ENCODE results near the gene GUCA2A. TPM values are rescaled to one million over a fixed set of nuclear protein-coding genes. Genes with fewer than 3 reads are reported as not detected.

GUCA2A gene
- total and polyA plus RNA-seq, 2 donors = 0.57 to 3.2 TPM

DNA sequence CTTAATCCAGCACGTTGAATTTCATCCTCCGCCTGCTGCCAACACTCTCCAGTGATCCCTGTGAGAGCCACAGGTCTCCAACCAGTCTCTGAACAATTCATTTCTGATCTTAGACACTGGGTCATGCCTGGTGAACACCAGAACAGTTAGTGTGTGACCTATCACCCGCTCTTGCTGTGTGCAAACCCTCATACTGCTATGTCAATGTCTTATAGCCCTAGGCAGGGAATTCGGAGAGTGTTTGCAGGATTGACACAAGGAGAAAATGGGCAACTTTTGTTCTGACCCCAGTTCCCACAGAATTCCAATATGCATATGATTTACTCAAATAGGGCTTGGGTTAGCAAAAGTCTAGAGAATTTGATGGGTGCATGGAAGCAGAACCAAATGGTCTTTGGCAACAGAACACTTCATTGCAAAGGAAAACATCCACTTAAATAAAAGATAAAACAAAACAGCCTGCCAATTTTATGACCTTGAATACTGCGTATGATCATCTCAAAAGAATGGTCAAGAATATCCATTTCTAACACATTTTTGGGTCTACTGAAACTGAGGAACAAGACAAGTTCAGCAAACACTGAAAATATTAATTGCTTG, 34.4 kb downstream of the GUCA2A start:
- no peaks in the 10 kb centered on the region for H3K9me3 ChIP-seq (ENCODE audit: control insufficient read depth in 2 of 2, insufficient read depth in 1 of 2, low read length in 1 of 2)
- DNase-seq (ENCODE audit: low read depth in 6 of 9, low spot score in 9 of 9) = no peak
- no peaks in the 10 kb centered on the region for H3K4me1 ChIP-seq (ENCODE audit: control insufficient read depth in 2 of 2, insufficient read depth in 2 of 2, low read length in 2 of 2)
- no peaks in the 10 kb centered on the region for H3K36me3 ChIP-seq (ENCODE audit: control insufficient read depth in 2 of 2, insufficient read depth in 2 of 2, low read length in 1 of 2)
- no peak overlapping the region for H3K27ac ChIP-seq (ENCODE audit: low read depth in 1 of 2, low read length in 1 of 2)
- no peak overlapping the region for H3K4me3 ChIP-seq (ENCODE audit: low read length in 2 of 2)
- WGBS = 98% methylated on average over 5 of the region's 5 CpGs
- H3K27me3 ChIP-seq (ENCODE audit: control insufficient read depth in 2 of 2, insufficient read depth in 1 of 2, low read length in 1 of 2) = no peaks in the 10 kb centered on the region

DNA sequence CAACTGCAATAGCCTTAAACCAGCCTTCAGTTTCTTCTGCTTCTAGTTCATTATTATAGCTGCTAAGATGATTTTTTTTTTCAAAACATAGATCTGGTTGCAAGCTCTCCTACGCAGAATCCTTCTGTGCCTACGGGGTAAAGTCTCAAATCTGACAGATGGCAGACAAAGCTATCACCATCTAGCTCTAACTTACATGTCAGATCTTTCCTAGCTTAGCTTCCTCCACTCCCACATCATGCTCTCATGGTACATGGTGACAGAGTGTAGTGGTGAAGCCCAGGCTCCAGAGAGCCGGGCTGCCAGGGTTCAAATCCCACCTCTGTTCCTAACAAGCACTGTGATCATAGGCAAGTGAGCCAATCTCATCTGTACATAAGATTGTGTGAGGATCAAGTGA, 35.6 kb downstream of the GUCA2A start:
- Histone ChIP-seq H3K9me3 (ENCODE audit: control insufficient read depth in 2 of 2, insufficient read depth in 1 of 2, low read length in 1 of 2) (no peaks in the 10 kb centered on the region), H3K27ac (ENCODE audit: low read depth in 1 of 2, low read length in 1 of 2) (no peak overlapping the region), H3K4me1 (ENCODE audit: control insufficient read depth in 2 of 2, insufficient read depth in 2 of 2, low read length in 2 of 2) (no peaks in the 10 kb centered on the region), H3K27me3 (ENCODE audit: control insufficient read depth in 2 of 2, insufficient read depth in 1 of 2, low read length in 1 of 2) (no peaks in the 10 kb centered on the region), H3K36me3 (ENCODE audit: control insufficient read depth in 2 of 2, insufficient read depth in 2 of 2, low read length in 1 of 2) (no peaks in the 10 kb centered on the region), H3K4me3 (ENCODE audit: low read length in 2 of 2) (no peak overlapping the region)
- DNase-seq (ENCODE audit: low read depth in 6 of 9, low spot score in 9 of 9) = no peak
- 91% methylated on average over 3 of the region's 3 CpGs for WGBS

DNA sequence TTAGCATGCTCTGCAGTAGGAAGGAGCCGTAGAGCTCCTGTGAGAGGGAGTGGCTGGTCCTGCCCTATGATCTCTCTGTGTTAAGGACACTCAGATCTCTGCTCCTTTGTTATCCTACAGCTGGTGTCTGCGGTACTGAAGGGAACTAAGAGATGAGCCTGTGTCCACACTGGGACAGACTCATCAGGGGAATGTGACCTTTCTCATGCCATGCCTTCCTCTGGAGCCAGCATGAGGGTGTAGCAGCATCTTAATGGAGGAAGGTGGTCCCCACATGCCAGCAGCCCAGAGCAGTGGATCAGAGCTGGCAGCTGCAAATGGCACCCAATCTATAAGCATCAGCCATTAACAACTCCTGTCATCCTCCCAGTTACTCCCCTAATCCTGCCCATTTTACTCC, 36.0 kb downstream of the GUCA2A start:
- Histone ChIP-seq H3K4me3 (ENCODE audit: low read length in 2 of 2) (no peak overlapping the region), H3K27ac (ENCODE audit: low read depth in 1 of 2, low read length in 1 of 2) (no peak overlapping the region), H3K4me1 (ENCODE audit: control insufficient read depth in 2 of 2, insufficient read depth in 2 of 2, low read length in 2 of 2) (no peaks in the 10 kb centered on the region), H3K36me3 (ENCODE audit: control insufficient read depth in 2 of 2, insufficient read depth in 2 of 2, low read length in 1 of 2) (no peaks in the 10 kb centered on the region), H3K9me3 (ENCODE audit: control insufficient read depth in 2 of 2, insufficient read depth in 1 of 2, low read length in 1 of 2) (no peaks in the 10 kb centered on the region), H3K27me3 (ENCODE audit: control insufficient read depth in 2 of 2, insufficient read depth in 1 of 2, low read length in 1 of 2) (no peaks in the 10 kb centered on the region)
- DNase-seq (ENCODE audit: low read depth in 6 of 9, low spot score in 9 of 9) = no peak
- WGBS = 99% methylated on average over 2 of the region's 2 CpGs

DNA sequence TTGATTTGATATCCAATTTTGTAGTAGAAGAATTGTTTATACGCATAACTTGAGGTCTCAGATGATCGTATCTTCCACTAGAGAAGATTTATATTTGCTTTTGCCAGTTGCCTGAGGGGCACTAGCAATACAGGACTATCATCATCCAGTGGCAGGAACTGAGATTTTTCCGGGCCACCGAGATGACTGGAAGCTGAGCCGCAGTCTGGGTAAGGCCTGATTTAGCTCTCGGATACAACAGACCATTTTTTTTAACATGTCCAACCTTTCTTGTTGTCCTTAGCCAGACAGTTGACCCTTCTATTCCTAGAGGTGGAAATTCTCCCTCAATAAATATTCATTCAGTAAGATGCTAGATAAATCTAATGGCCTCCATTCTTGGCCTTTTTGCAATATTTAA, 36.8 kb downstream of the GUCA2A start:
- 97% methylated on average over 6 of the region's 6 CpGs for WGBS
- H3K4me3 ChIP-seq (ENCODE audit: low read length in 2 of 2) = no peak overlapping the region
- no peaks in the 10 kb centered on the region for H3K36me3 ChIP-seq (ENCODE audit: control insufficient read depth in 2 of 2, insufficient read depth in 2 of 2, low read length in 1 of 2)
- no peaks in the 10 kb centered on the region for H3K4me1 ChIP-seq (ENCODE audit: control insufficient read depth in 2 of 2, insufficient read depth in 2 of 2, low read length in 2 of 2)
- DNase-seq (ENCODE audit: low read depth in 6 of 9, low spot score in 9 of 9) = no peak
- H3K9me3 ChIP-seq (ENCODE audit: control insufficient read depth in 2 of 2, insufficient read depth in 1 of 2, low read length in 1 of 2) = no peaks in the 10 kb centered on the region
- H3K27me3 ChIP-seq (ENCODE audit: control insufficient read depth in 2 of 2, insufficient read depth in 1 of 2, low read length in 1 of 2) = no peaks in the 10 kb centered on the region
- no peak overlapping the region for H3K27ac ChIP-seq (ENCODE audit: low read depth in 1 of 2, low read length in 1 of 2)

DNA sequence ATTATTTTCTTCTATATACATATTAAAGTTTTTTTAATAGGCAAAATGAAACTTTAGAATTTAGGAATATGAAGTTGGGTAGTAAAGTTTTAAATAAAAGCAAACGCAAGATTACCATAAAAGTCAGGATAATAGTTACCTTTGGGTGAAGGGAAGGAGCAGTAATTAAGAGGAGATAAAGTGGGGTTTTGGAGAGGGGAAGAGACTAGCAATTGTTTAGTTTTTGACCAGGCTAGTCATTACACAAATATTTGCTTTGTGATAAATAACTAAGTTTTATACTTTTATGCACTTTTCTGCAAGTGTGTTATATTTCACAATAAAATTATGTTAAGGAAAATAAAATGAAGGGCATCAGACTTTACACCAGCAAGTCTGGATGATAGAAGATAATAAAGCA, 39.0 kb downstream of the GUCA2A start:
- no peaks in the 10 kb centered on the region for H3K36me3 ChIP-seq (ENCODE audit: control insufficient read depth in 2 of 2, insufficient read depth in 2 of 2, low read length in 1 of 2)
- H3K4me1 ChIP-seq (ENCODE audit: control insufficient read depth in 2 of 2, insufficient read depth in 2 of 2, low read length in 2 of 2) = no peaks in the 10 kb centered on the region
- 97% methylated on average over 1 of the region's 1 CpG for WGBS
- H3K9me3 ChIP-seq (ENCODE audit: control insufficient read depth in 2 of 2, insufficient read depth in 1 of 2, low read length in 1 of 2) = no peaks in the 10 kb centered on the region
- no peak for DNase-seq (ENCODE audit: low read depth in 6 of 9, low spot score in 9 of 9)
- no peak overlapping the region for H3K27ac ChIP-seq (ENCODE audit: low read depth in 1 of 2, low read length in 1 of 2)
- H3K27me3 ChIP-seq (ENCODE audit: control insufficient read depth in 2 of 2, insufficient read depth in 1 of 2, low read length in 1 of 2) = no peaks in the 10 kb centered on the region
- H3K4me3 ChIP-seq (ENCODE audit: low read length in 2 of 2) = no peak overlapping the region

DNA sequence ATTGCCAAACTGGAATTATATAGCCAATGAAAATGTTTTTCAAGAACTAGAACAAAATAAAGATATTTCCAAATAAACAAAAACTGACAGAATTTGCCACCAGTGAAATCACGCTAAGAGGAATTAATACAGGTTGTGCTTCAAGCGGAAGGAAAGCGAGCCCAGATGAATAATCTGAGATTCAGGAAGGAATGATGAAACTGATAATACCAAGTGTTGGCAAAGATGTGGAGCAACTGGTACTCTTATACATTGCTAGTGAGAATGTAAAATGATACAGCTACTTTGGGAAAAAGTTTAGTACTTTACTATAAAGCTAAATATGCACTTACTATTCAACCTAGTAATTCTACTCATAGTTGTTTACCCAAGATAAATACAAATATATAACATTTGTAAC, 42.1 kb downstream of the GUCA2A start:
- Histone ChIP-seq H3K27me3 (ENCODE audit: control insufficient read depth in 2 of 2, insufficient read depth in 1 of 2, low read length in 1 of 2) (no peaks in the 10 kb centered on the region), H3K36me3 (ENCODE audit: control insufficient read depth in 2 of 2, insufficient read depth in 2 of 2, low read length in 1 of 2) (no peaks in the 10 kb centered on the region), H3K4me3 (ENCODE audit: low read length in 2 of 2) (no peak overlapping the region), H3K9me3 (ENCODE audit: control insufficient read depth in 2 of 2, insufficient read depth in 1 of 2, low read length in 1 of 2) (no peaks in the 10 kb centered on the region), H3K4me1 (ENCODE audit: control insufficient read depth in 2 of 2, insufficient read depth in 2 of 2, low read length in 2 of 2) (no peaks in the 10 kb centered on the region), H3K27ac (ENCODE audit: low read depth in 1 of 2, low read length in 1 of 2) (no peak overlapping the region)
- no peak for DNase-seq (ENCODE audit: low read depth in 6 of 9, low spot score in 9 of 9)
- over 99% methylated on average over 3 of the region's 3 CpGs for WGBS

DNA sequence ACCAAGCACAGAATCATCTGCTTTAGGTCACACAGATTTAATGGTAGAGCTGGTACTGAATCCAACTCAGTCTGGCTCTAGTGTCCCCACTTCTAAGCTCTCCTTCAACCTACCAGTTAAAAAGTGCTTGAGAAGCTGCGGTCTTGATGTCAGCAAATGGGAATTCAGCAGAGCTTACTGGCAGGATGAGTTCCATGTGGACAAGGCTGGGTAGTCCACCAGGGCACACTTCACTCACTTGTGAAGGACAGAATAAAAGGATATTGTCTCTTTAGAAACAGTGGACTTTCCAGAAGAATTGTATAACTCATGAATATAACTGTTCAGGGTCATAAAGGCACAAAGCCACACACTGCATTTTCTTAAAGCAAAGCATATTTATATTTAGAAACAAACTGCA, 46.4 kb downstream of the GUCA2A start:
- Histone ChIP-seq H3K4me3 (ENCODE audit: low read length in 2 of 2) (no peak overlapping the region), H3K9me3 (ENCODE audit: control insufficient read depth in 2 of 2, insufficient read depth in 1 of 2, low read length in 1 of 2) (no peaks in the 10 kb centered on the region), H3K36me3 (ENCODE audit: control insufficient read depth in 2 of 2, insufficient read depth in 2 of 2, low read length in 1 of 2) (no peaks in the 10 kb centered on the region), H3K27me3 (ENCODE audit: control insufficient read depth in 2 of 2, insufficient read depth in 1 of 2, low read length in 1 of 2) (no peaks in the 10 kb centered on the region), H3K4me1 (ENCODE audit: control insufficient read depth in 2 of 2, insufficient read depth in 2 of 2, low read length in 2 of 2) (no peaks in the 10 kb centered on the region), H3K27ac (ENCODE audit: low read depth in 1 of 2, low read length in 1 of 2) (no peak overlapping the region)
- WGBS = 95% methylated on average over 1 of the region's 1 CpG
- DNase-seq (ENCODE audit: low read depth in 6 of 9, low spot score in 9 of 9) = no peak

DNA sequence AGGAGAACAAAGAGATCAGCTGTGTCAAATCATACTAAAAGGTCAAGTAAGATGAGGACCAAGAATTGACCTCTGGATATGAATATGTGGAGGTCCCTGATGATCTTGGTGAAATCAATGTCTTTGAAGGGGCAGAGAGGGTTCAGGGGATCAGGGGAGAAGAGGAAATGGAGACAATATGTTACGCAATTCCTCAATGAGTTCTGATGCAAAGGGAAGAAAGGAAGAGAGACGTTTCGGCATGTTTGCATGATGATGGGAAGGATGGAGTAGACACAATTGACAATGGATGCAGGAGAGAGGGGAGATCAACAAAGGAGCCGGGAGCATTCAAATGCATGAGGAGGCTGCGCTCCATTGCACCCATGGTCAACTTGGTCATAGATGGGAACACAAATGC, 47.3 kb downstream of the GUCA2A start:
- no peak overlapping the region for H3K4me3 ChIP-seq (ENCODE audit: low read length in 2 of 2)
- no peak for DNase-seq (ENCODE audit: low read depth in 6 of 9, low spot score in 9 of 9)
- 94% methylated on average over 5 of the region's 5 CpGs for WGBS
- H3K9me3 ChIP-seq (ENCODE audit: control insufficient read depth in 2 of 2, insufficient read depth in 1 of 2, low read length in 1 of 2) = no peaks in the 10 kb centered on the region
- H3K27me3 ChIP-seq (ENCODE audit: control insufficient read depth in 2 of 2, insufficient read depth in 1 of 2, low read length in 1 of 2) = no peaks in the 10 kb centered on the region
- H3K36me3 ChIP-seq (ENCODE audit: control insufficient read depth in 2 of 2, insufficient read depth in 2 of 2, low read length in 1 of 2) = no peaks in the 10 kb centered on the region
- H3K4me1 ChIP-seq (ENCODE audit: control insufficient read depth in 2 of 2, insufficient read depth in 2 of 2, low read length in 2 of 2) = no peaks in the 10 kb centered on the region
- no peak overlapping the region for H3K27ac ChIP-seq (ENCODE audit: low read depth in 1 of 2, low read length in 1 of 2)

DNA sequence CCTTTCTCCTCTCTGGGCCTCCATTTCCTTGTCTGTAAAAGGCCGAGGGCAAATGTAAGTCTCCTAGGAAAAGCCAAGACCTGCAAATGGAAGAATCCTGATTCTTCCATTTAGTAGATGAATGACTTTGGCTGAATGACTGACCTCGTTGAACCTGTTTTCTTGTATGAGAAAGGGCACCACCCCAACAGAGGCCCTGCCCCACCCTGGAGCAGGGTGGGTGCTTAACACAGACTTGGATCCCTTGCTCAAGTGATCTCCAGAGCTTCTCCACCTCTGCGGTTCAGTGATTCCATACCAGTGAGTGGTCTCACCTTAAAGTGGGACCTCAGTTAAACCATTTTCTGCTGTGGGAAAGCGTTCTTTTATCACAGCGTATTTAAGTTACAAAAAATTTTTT, 50.3 kb downstream of the GUCA2A start:
- Histone ChIP-seq H3K27me3 (ENCODE audit: control insufficient read depth in 2 of 2, insufficient read depth in 1 of 2, low read length in 1 of 2) (no peaks in the 10 kb centered on the region), H3K27ac (ENCODE audit: low read depth in 1 of 2, low read length in 1 of 2) (no peak overlapping the region), H3K4me3 (ENCODE audit: low read length in 2 of 2) (no peak overlapping the region), H3K4me1 (ENCODE audit: control insufficient read depth in 2 of 2, insufficient read depth in 2 of 2, low read length in 2 of 2) (no peaks in the 10 kb centered on the region), H3K9me3 (ENCODE audit: control insufficient read depth in 2 of 2, insufficient read depth in 1 of 2, low read length in 1 of 2) (no peaks in the 10 kb centered on the region), H3K36me3 (ENCODE audit: control insufficient read depth in 2 of 2, insufficient read depth in 2 of 2, low read length in 1 of 2) (no peaks in the 10 kb centered on the region)
- 95% methylated on average over 5 of the region's 5 CpGs for WGBS
- no peak for DNase-seq (ENCODE audit: low read depth in 6 of 9, low spot score in 9 of 9)

Data from thymus (tissue), 11 donors.